Measurements from ENCODE around the gene GET4.

DNA sequence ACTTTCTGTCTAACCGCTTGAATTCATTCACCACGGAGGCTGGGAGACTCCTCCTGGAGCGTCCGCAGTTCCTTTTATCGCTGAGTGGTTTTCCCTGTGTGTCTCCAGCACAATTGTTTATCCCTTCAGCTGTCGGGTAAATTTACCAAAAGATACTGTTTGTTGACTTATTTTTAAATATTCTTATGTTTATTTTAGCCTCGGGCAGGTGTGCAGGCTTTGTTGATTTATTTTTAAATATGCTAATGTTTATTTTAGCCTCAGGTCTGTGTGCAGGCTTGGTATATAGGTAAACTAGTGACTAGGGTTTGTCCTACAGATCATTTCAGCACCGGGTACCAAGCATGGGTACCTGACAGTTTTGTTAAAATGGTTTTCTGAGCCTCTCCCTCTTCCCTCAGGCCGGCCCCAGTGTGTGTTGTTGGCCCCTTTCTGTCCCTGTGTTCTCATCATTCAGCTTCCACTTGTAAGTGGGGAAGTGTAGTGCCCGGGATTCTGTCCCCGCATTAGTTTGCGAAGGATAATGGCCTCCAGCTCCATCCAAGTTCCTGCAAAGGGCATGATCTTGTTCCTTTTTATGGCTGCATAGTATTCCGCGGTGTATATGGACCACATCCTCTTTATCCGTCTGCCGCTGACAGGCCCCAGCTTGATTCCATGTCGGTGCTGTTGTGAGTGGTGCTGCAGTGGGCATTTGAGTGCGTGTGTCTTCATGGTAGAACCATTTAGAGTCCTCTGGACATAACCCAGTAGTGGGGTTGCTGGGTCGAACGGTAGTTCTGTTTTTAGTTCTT lies 5.3 kb downstream of the GET4 start:
- TF ChIP-seq, protein P1, sequence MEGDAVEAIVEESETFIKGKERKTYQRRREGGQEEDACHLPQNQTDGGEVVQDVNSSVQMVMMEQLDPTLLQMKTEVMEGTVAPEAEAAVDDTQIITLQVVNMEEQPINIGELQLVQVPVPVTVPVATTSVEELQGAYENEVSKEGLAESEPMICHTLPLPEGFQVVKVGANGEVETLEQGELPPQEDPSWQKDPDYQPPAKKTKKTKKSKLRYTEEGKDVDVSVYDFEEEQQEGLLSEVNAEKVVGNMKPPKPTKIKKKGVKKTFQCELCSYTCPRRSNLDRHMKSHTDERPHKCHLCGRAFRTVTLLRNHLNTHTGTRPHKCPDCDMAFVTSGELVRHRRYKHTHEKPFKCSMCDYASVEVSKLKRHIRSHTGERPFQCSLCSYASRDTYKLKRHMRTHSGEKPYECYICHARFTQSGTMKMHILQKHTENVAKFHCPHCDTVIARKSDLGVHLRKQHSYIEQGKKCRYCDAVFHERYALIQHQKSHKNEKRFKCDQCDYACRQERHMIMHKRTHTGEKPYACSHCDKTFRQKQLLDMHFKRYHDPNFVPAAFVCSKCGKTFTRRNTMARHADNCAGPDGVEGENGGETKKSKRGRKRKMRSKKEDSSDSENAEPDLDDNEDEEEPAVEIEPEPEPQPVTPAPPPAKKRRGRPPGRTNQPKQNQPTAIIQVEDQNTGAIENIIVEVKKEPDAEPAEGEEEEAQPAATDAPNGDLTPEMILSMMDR (IDR thresholded peaks at IDR 0.05), result no peak
- no peak for TF ChIP-seq ZFX (IDR thresholded peaks at IDR 0.05; ENCODE audit: borderline replicate concordance)

All from 22Rv1 (cell line).